H9 (cell line): ENCODE results near the gene MTCH1. TPM values are rescaled to one million over a fixed set of nuclear protein-coding genes. Genes with fewer than 3 reads are reported as not detected.

Experiments
- DNase-seq: peaks from one replicate; pipeline ENCODE4 v3.0.0-alpha.2; 2017
- H2AFZ ChIP-seq: one replicate; pipeline ENCODE4 v1.6.1; 2013; ENCODE audit warnings: mild to moderate bottlenecking, low read length, control low read depth, moderate library complexity
- H2AK5ac ChIP-seq: 2 replicates; pipeline ENCODE4 v1.6.1; 2013; ENCODE audit warnings: low read length, control low read depth, mixed read lengths; ENCODE audit not compliant: insufficient read length
- H2BK120ac ChIP-seq: one replicate; pipeline ENCODE4 v1.6.1; 2013; ENCODE audit warnings: low read depth, mild to moderate bottlenecking, low read length, control low read depth, inconsistent platforms; ENCODE audit not compliant: poor library complexity, severe bottlenecking
- H2BK12ac ChIP-seq: 2 replicates; pipeline ENCODE4 v1.6.1; 2013; ENCODE audit warnings: low read length, control low read depth, mixed read lengths, low read depth; ENCODE audit not compliant: insufficient read length
- H2BK15ac ChIP-seq: 2 replicates; pipeline ENCODE4 v1.6.1; 2013; ENCODE audit warnings: low read depth, low read length, control low read depth
- H2BK20ac ChIP-seq: one replicate; pipeline ENCODE4 v1.6.1; 2013; ENCODE audit warnings: low read depth, mild to moderate bottlenecking, low read length, control low read depth, inconsistent platforms; ENCODE audit not compliant: poor library complexity, severe bottlenecking
- H2BK5ac ChIP-seq: 2 replicates; pipeline ENCODE4 v1.6.1; 2013; ENCODE audit warnings: low read length, control low read depth, mixed read lengths; ENCODE audit not compliant: insufficient read length
- H3K14ac ChIP-seq: 2 replicates; pipeline ENCODE4 v1.6.1; 2013; ENCODE audit warnings: low read length, control low read depth; ENCODE audit not compliant: insufficient read depth
- H3K18ac ChIP-seq: 2 replicates; pipeline ENCODE4 v1.6.1; 2013; ENCODE audit warnings: low read depth, mild to moderate bottlenecking, mixed read lengths, low read length, control low read depth; ENCODE audit not compliant: insufficient read length
- H3K23ac ChIP-seq: 2 replicates; pipeline ENCODE4 v1.6.1; 2013; ENCODE audit warnings: low read length, control low read depth, mixed read lengths, low read depth; ENCODE audit not compliant: insufficient read length
- H3K23me2 ChIP-seq: 2 replicates; pipeline ENCODE4 v1.6.1; 2013; ENCODE audit warnings: low read depth, mild to moderate bottlenecking, mixed read lengths, low read length, control low read depth; ENCODE audit not compliant: insufficient read length, poor library complexity, severe bottlenecking
- H3K27ac ChIP-seq: 2 replicates; pipeline ENCODE4 v1.5.1; 2013; ENCODE audit warnings: low read length, control low read depth, mixed read lengths, low read depth; ENCODE audit not compliant: insufficient read length
- H3K27me3 ChIP-seq: 2 replicates; pipeline ENCODE4 v1.6.1; 2013; ENCODE audit warnings: low read length, control low read depth, inconsistent platforms; ENCODE audit not compliant: insufficient read depth
- H3K4ac ChIP-seq: 2 replicates; pipeline ENCODE4 v1.6.1; 2013; ENCODE audit warnings: low read depth, mild to moderate bottlenecking, control low read depth, inconsistent platforms, low read length, moderate library complexity
- H3K4me1 ChIP-seq: 2 replicates; pipeline ENCODE4 v1.6.1; 2013; ENCODE audit warnings: low read length, control low read depth, inconsistent platforms; ENCODE audit not compliant: insufficient read depth
- H3K4me2 ChIP-seq: 2 replicates; pipeline ENCODE4 v1.6.1; 2013; ENCODE audit warnings: low read length, control low read depth, mixed read lengths; ENCODE audit not compliant: insufficient read length, insufficient read depth
- H3K56ac ChIP-seq: 2 replicates; pipeline ENCODE4 v1.6.1; 2013; ENCODE audit warnings: low read depth, mild to moderate bottlenecking, mixed read lengths, low read length, control low read depth; ENCODE audit not compliant: insufficient read length
- H3K79me1 ChIP-seq: 2 replicates; pipeline ENCODE4 v1.6.1; 2013; ENCODE audit warnings: low read depth, mild to moderate bottlenecking, moderate library complexity, low read length, control low read depth, inconsistent platforms; ENCODE audit not compliant: insufficient read depth, poor library complexity, severe bottlenecking
- H3K79me2 ChIP-seq: 2 replicates; pipeline ENCODE4 v1.6.1; 2013; ENCODE audit warnings: low read length, control low read depth, inconsistent platforms; ENCODE audit not compliant: insufficient read depth
- H3K9ac ChIP-seq: 2 replicates; pipeline ENCODE4 v1.6.1; 2013; ENCODE audit warnings: low read length, control low read depth, mixed read lengths; ENCODE audit not compliant: insufficient read length; ENCODE audit errors: extremely low read depth
- H3K9me3 ChIP-seq: one replicate; pipeline ENCODE4 v1.6.1; 2013; ENCODE audit warnings: low read depth, low read length, inconsistent platforms; ENCODE audit not compliant: control insufficient read depth
- H3T11ph ChIP-seq: one replicate; pipeline ENCODE4 v1.6.1; 2013; ENCODE audit warnings: mild to moderate bottlenecking, low read length, control low read depth, inconsistent platforms
- H4K20me1 ChIP-seq: one replicate; pipeline ENCODE4 v1.6.1; 2013; ENCODE audit not compliant: control insufficient read depth, insufficient read length, insufficient read depth
- H4K5ac ChIP-seq: 2 replicates; pipeline ENCODE4 v1.6.1; 2013; ENCODE audit warnings: low read depth, mild to moderate bottlenecking, mixed read lengths, low read length, control low read depth; ENCODE audit not compliant: insufficient read length
- H4K8ac ChIP-seq: replicated peaks from 2 replicates; pipeline ENCODE4 v1.6.1; 2013; ENCODE audit warnings: low read length, control low read depth, mixed read lengths, low read depth; ENCODE audit not compliant: insufficient read length
- H4K91ac ChIP-seq: 2 replicates; pipeline ENCODE4 v1.6.1; 2013; ENCODE audit warnings: low read depth, mild to moderate bottlenecking, moderate library complexity, mixed read lengths, low read length, control low read depth; ENCODE audit not compliant: insufficient read length
- H3K27ac Mint-ChIP-seq, 3 experiments: 2 replicates in 2 of 3; 3 replicates in 1 of 3; pipeline ENCODE4 v1.8.0; 2020 to 2021; ENCODE audit warnings: mixed read lengths in 3 of 3, mild to moderate bottlenecking in 1 of 3, moderate library complexity in 1 of 3
- H3K27me3 Mint-ChIP-seq: 2 replicates; pipeline ENCODE4 v1.8.0; 2021; ENCODE audit warnings: low read depth, mild to moderate bottlenecking, moderate library complexity, mixed read lengths
- H3K36me3 Mint-ChIP-seq, 3 experiments: 2 replicates in 2 of 3; 3 replicates in 1 of 3; pipeline ENCODE4 v1.8.0; 2020 to 2021; ENCODE audit warnings: low read depth in 3 of 3, mixed read lengths in 3 of 3; ENCODE audit not compliant: insufficient read depth in 1 of 3
- H3K4me1 Mint-ChIP-seq, 2 experiments: 2 replicates each; pipeline ENCODE4 v1.8.0; 2020; ENCODE audit warnings: mixed read lengths in 2 of 2
- H3K4me3 Mint-ChIP-seq, 2 experiments: 2 replicates in 1 of 2; 3 replicates in 1 of 2; pipeline ENCODE4 v1.8.0; 2020 to 2021; ENCODE audit warnings: mild to moderate bottlenecking in 2 of 2, mixed read lengths in 2 of 2, moderate library complexity in 1 of 2
- H3K9me3 Mint-ChIP-seq, 2 experiments: 2 replicates in 1 of 2; 3 replicates in 1 of 2; pipeline ENCODE4 v1.8.0; 2020; ENCODE audit warnings: mild to moderate bottlenecking in 2 of 2, mixed read lengths in 2 of 2, moderate library complexity in 1 of 2
- CTCF ChIP-seq: fragments of 200-600 bp; sonication (generic); conservative IDR thresholded peaks from 3 replicates; pipeline ENCODE4 v1.8.0; 2021; ENCODE audit warnings: antibody characterized with exemption, mild to moderate bottlenecking
- WGBS: extraction: QIAGEN DNeasy Blood & Tissue Kit; methylation state at CpG from one replicate; pipeline ENCODE4 v1.1.7; 2013; ENCODE audit warnings: missing lambda C conversion rate, low lambda C conversion rate, mixed read lengths; ENCODE audit not compliant: insufficient read length; ENCODE audit errors: extremely low coverage; 5-methylcytosine and 5-hydroxymethylcytosine counted together
- total RNA-seq: library from RNA; stranded (reverse); gene quantifications from 2 replicates; pipeline ENCODE4 v1.2.1, GENCODE V29; 2021

MTCH1 gene
- total RNA-seq, 1 experiment from 2014 or later = 200 TPM

GRCh38 chr6:37016995-37017394, 31.0 kb upstream of the MTCH1 start:
- no peaks in the 10 kb centered on the region for H3K27me3 Mint-ChIP-seq
- Histone ChIP-seq H2BK15ac (no peak overlapping the region), H2AFZ (no peak overlapping the region), H2BK120ac (no peak overlapping the region), H3T11ph (no peak overlapping the region), H3K27me3 (no peaks in the 10 kb centered on the region), H3K9me3 (no peaks in the 10 kb centered on the region), H2AK5ac (no peak overlapping the region), H3K79me1 (no peaks in the 10 kb centered on the region), H3K23ac (no peak overlapping the region), H3K4ac (no peak overlapping the region), H3K23me2 (no peaks in the 10 kb centered on the region), H2BK12ac (no peak overlapping the region), H4K20me1 (peaks cover 3% of the 10 kb centered on the region), H3K56ac (no peak overlapping the region), H3K27ac (no peak overlapping the region), H4K8ac (no peak overlapping the region), H3K18ac (no peak overlapping the region), H2BK5ac (no peak overlapping the region), H3K79me2 (no peaks in the 10 kb centered on the region), H3K4me1 (peaks cover 3% of the 10 kb centered on the region; the same call in 1 of the 2 replicates), H4K91ac (no peak overlapping the region), H4K5ac (no peak overlapping the region), H3K9ac (no peak overlapping the region), H3K14ac (no peak overlapping the region), H3K4me2 (no peak overlapping the region), H2BK20ac (no peak overlapping the region)
- H3K27ac Mint-ChIP-seq = no peak overlapping the region
- H3K4me3 Mint-ChIP-seq = no peak overlapping the region
- H3K9me3 Mint-ChIP-seq = no peaks in the 10 kb centered on the region; a peak in 1 of 5 replicates
- H3K36me3 Mint-ChIP-seq = no peaks in the 10 kb centered on the region
- no CpG with 5 or more reads among the region's 3 CpGs for WGBS
- DNase-seq = no peak
- TF ChIP-seq CTCF = no peak
- peaks cover 15 to 31% of the 10 kb centered on the region in 2 experiments for H3K4me1 Mint-ChIP-seq
